ENCODE measurements around the gene DOCK3.

DNA sequence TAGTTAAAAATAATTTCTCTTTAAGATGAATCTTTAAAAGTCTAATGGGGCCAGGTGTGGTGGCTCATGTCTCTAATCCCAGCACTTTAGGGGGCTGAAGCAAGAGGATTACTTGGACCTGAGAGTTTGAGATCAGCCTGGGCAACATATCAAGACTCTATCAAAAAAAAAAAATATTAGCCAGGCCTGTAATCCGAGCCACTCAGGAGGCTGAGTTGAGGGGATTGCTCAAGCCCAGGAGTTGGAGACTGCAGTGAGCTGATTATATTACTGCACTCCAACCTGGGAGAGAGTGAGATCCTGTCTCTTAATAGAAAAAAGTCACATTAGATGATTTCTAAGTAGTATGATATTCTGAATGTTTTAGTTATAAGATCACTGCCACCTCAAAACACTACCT is 388.3 kb downstream of the DOCK3 start:
- TF ChIP-seq, protein P1, sequence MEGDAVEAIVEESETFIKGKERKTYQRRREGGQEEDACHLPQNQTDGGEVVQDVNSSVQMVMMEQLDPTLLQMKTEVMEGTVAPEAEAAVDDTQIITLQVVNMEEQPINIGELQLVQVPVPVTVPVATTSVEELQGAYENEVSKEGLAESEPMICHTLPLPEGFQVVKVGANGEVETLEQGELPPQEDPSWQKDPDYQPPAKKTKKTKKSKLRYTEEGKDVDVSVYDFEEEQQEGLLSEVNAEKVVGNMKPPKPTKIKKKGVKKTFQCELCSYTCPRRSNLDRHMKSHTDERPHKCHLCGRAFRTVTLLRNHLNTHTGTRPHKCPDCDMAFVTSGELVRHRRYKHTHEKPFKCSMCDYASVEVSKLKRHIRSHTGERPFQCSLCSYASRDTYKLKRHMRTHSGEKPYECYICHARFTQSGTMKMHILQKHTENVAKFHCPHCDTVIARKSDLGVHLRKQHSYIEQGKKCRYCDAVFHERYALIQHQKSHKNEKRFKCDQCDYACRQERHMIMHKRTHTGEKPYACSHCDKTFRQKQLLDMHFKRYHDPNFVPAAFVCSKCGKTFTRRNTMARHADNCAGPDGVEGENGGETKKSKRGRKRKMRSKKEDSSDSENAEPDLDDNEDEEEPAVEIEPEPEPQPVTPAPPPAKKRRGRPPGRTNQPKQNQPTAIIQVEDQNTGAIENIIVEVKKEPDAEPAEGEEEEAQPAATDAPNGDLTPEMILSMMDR (IDR thresholded peaks at IDR 0.05; ENCODE audit: extremely low read depth in 1 of 2, insufficient read depth in 1 of 2, low read depth in 1 of 2, low read length in 2 of 2), result no peak
- no peak for TF ChIP-seq EZH2 (IDR thresholded peaks at IDR 0.05; ENCODE audit: borderline replicate concordance, low read depth, low read length, severe bottlenecking)

Data from endothelial cell of umbilical vein (primary cell).